ENCODE measurements around the gene PRMT3.
"Not testable (repeated sequence)": the region's sequence is repeated elsewhere in the genome, so short reads cannot be mapped to it uniquely, and the experiment has no call there.

PRMT3 gene

DNA sequence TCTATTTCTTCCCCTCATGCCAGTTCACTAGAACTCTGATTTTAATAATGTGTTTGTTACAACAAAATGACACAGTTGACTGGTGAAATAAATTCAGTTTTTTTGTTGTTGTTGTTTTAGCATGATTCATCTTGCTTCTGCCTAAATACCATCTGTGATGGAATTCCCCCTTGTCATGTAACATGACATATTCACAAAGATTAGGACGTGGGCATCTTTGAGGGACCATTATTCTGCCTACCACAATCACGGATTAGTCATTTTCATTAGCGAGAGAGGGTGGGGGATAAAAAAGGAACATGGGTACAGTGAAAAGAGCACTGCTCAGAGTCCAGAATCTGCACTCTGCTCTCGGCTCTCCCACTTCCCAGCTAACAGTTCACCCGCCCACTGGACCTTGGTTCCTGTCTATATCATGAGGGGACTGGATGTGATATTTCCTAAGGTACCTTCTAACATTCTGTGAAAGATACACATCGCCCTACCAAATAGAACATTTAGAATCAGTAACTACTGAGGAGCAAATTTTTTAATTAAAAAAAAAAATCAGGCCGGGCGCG lies 12.7 kb upstream of the PRMT3 start:
- DNase-seq (ENCODE audit: low read depth), result no peak

- no peak for DNase-seq (ENCODE audit: low read depth)
These were observed 11.3 kb upstream of the PRMT3 start for GRCh38 chr11:20376162-20376730.

GRCh38 chr11:20385996-20386395 lies 1.5 kb upstream of the PRMT3 start:
- DNase-seq (ENCODE audit: low read depth), result not testable (repeated sequence)

DNA sequence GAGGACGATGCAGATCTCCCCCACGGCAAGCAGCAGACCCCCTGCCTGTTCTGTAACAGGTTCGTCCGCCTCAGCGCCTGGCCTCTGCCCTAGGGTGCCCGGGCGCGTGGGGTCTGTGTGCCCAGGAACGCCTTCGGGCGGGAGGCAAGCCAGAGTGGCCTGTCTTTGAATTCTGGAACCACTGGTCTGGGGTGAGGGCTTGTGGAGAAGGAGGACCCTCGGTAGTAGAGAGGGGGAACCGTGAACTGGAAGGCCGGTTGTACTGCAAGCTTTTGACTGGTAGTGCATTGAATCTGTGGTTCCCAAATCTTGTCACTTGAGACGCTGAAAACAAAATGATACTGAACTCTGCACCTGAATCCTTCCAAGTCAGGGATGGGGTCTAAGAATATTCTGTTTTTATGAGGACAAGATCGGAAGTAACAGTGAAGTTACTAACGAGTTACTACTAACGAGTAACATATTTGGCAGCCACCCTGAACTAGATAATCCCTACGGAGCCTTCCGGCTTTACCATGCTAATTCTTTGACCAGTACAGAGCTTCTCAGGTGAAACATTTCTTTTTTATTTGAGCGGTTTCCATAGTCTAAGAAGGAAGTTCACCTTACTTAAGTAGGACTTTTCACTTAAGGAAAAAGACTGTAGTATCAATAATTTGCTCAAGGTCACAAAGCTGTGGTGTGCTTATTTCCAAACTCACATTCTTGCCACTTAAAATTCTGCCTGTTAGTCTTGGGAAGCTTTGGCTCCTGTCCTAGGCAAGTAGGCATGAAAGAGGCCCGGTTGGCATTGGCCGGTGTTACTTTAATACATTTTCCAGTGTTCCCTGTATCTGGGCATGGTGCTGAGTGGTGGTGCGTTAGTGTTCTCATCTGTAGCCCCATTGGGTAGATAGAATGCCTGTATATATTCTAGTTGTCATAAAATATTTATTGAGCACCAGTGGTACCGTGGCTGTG lies 860 bp downstream of the PRMT3 start:
- DNase-seq (ENCODE audit: low read depth), result no peak

DNA sequence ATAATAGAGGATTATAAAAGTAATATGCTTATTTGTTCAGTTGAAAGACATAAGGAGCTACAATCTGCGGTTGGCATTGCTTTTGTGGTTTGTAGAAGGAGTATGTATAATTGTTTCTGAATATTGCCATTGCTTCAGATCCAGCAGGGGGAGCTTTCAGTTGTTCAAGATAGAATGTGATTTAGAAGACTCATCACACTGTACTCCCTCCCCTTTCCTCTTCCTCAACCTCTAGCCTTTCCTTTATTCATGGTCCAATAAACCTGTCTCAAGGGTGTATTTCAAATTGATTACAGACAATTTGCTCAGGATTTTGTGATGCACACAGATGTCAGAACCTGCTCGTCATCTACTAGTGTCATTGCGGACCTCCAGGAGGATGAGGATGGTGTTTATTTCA lies 9.8 kb downstream of the PRMT3 start:
- DNase-seq (ENCODE audit: low read depth), result peak; percentile 37

- no peak for DNase-seq (ENCODE audit: low read depth)
These were observed 12.0 kb downstream of the PRMT3 start for GRCh38 chr11:20399498-20399897.

DNA sequence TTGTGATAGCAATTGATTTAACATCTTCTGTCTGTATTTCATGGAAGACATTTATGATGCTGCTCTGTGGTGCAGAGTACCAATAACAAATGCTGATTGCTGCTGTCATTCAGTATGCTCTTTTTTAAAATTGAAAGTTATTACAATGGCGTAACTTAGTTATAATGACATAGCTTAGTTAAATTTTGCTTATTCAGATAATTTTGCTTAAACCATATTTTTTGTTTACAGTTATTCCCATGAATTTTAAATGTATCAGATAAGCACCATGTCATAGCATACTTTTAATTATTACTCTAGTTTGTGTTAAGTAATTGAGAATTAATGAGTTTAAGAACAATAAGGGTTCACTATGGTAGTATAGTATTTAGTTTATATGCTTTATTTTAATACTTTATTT lies 15.5 kb downstream of the PRMT3 start:
- no peak for DNase-seq (ENCODE audit: low read depth)

DNA sequence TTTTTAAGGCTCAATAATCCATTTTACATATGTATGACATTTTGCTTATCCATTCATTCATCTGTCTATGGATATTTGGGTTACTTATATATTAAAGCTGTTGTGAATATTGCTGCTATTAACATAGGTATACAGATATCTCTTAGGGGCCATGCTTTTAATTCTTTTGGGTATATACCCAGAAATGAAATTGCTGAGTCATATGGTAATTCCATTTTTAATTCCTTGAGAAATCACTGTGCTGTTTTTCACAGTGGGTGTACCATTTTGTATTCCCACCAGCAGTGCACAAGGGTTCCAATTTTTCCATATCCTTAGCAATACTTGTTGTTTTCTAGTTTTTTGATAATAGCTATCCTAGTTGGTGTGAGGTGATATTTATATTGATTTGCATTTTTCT lies 19.0 kb downstream of the PRMT3 start:
- DNase-seq (ENCODE audit: low read depth), result no peak

DNA sequence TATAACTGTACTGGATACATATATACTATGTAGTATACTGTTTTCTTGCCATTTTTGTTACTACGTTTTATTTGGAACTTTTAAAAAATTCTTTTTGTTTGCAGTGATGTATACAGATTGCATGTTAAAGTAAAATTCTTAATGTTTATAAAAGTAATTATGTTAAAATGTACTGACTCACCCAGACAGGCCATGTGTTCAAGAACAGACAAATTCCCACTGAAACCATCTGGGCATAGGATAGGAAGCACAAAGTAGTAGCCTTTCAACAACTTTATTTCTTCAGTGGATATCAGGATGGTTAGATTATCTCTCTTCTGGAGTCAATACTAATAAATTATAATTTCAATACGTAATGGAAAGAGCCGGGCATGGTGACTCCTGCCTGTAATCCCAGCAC lies 19.8 kb downstream of the PRMT3 start:
- no peak for DNase-seq (ENCODE audit: low read depth)

- DNase-seq (ENCODE audit: low read depth), result no peak
These were observed 27.9 kb downstream of the PRMT3 start for GRCh38 chr11:20415432-20415831.

GRCh38 chr11:20417771-20418170 lies 30.3 kb downstream of the PRMT3 start:
- no peak for DNase-seq (ENCODE audit: low read depth)

GRCh38 chr11:20421946-20422345 lies 34.4 kb downstream of the PRMT3 start:
- DNase-seq (ENCODE audit: low read depth), result no peak

GRCh38 chr11:20429216-20429615 lies 41.7 kb downstream of the PRMT3 start:
- DNase-seq (ENCODE audit: low read depth), result no peak

- DNase-seq (ENCODE audit: low read depth), result no peak
These were observed 51.1 kb downstream of the PRMT3 start for GRCh38 chr11:20438637-20439036.

DNA sequence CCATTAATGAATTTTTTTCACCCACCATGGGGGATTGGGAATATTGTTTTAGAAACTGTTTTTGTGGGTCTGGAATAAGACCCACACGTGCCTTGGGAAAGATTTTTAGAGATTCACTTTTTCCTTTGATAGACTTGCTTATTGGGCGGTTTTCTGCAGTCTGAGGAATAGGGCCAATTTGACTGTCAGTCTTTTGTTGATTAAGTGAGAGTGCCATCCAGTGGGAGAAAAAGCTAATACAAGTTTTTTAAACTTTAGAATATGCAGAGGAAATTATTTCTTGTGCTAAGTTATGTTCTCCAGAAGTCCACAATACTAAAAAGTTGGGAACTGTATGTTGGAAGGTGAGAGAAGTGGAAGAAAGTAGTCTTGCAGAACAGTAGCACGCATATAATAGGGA lies 56.1 kb downstream of the PRMT3 start:
- peak; percentile 12 for DNase-seq (ENCODE audit: low read depth)

DNA sequence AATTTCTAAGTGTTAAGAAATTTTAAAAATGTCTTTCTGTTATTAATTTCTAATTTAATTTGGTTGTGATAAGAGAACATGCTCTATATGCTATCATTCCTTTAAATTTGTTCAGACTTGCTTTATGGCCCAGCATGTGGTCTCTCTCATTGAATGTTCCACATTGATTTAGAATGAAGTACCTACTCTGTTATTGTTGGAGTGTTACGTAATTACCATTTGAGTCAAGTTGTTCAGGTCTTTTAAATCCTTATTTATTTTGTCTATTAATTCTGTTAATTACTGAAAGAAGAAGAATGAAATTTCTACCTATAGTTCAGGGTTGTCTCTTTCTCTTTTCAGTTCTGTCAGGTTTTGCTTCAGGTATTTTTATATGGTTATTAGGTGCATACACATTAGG lies 57.0 kb downstream of the PRMT3 start:
- DNase-seq (ENCODE audit: low read depth), result no peak

- DNase-seq (ENCODE audit: low read depth), result no peak
These were observed 61.3 kb downstream of the PRMT3 start for GRCh38 chr11:20448834-20449233.

GRCh38 chr11:20450829-20451228 lies 63.3 kb downstream of the PRMT3 start:
- DNase-seq (ENCODE audit: low read depth), result no peak

- peak; percentile 40 for DNase-seq (ENCODE audit: low read depth)
These were observed 64.1 kb downstream of the PRMT3 start for GRCh38 chr11:20451568-20451967.

DNA sequence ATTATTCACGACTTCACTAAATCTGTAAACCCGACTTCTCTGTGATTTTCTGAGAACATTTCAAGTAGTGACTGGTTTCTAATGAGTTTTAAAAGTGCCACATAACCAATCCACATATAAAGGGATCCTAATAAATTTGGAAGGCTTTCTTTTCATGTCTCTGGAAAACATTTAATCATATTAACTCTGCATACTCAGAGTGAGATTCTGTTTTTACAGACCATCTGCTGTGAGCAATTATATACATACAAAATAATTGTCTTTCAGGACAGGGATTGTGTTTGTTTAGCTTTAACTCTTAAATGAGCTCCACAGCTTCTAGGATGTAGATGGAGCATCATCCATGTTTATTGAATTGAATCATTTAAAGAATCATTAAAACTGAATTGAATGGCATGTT lies 65.1 kb downstream of the PRMT3 start:
- DNase-seq (ENCODE audit: low read depth), result no peak

DNA sequence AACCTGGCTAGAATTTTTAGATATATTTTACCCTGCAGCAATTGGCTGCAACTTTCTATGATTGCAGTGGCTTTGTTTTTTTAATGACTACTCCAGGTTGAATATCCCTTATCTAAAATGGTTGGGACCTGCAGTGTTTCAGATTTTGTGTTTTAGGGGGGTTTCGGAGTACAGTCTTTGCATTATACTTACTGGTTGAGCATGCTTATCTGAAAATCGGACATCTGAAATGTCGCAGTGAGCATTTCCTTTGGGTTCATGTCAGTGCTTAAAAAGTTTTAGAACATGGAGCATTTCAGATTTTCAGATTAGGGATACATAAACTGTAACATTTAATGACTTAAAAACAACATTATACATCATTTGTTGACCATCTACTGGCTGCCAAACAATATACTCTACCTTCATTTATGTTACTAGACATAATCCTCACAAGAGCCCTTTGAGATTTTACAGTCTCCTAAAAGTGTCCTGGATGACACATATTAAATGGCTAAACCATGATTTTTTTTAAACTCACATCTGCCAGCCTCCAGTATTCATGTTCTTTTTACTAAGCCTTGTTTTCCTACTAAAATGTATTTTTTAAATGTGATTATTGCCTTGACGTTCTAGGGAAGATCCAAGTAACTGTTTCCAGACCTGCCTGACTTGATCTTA lies 66.3 kb downstream of the PRMT3 start:
- DNase-seq (ENCODE audit: low read depth), result no peak

DNA sequence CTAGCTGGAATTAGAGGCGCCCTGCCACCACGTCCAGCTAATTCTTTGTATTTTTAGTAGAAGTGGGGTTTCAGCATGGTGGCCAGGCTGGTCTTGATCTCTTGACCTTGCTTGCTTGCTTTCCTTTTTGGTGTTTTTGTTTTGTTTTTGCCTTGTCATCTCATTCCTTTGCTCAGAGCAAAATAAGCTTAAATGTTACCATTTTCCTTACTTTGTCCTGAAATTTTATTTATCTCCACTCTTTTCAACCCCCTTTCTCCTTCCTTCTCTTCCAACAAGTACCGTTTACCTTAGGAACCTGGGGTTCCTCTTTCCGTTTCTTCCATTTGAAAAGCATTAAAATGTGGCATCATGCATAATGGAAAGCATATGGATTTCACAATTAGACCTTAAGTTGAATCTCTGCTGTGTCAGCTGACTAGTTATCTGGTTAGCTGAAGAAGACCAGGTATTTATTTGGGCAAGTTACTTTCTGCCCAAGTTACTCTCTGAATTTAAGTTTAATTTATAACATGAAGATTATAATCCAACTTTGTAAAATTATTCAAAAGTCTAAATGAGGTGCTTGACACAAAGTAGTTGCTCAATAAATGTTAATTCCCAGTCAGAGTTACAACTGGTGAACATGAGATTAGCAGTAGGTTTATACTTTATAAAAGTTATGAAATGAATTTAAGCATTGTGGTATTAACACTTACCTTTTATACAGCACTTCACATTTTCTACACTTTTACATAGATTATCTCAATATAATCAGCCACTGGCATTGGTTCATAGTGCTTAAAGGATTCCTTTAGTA lies 69.7 kb downstream of the PRMT3 start:
- DNase-seq (ENCODE audit: low read depth), result no peak

Measured in fibroblast of the conjunctiva (primary cell).